Glutamatergic neuron (in vitro differentiated cells): ENCODE results near the gene LRRC19. TPM values are rescaled to one million over a fixed set of nuclear protein-coding genes. Genes with fewer than 3 reads are reported as not detected.

Experiments used
- DNase-seq: peaks from one replicate; pipeline ENCODE4 v3.0.0; 2022
- H3K27ac Mint-ChIP-seq: one replicate; pipeline ENCODE4 v1.8.0; 2020; ENCODE audit warnings: mild to moderate bottlenecking, mixed read lengths, inconsistent platforms; ENCODE audit not compliant: unreplicated experiment
- H3K27me3 Mint-ChIP-seq: one replicate; pipeline ENCODE4 v1.8.0; 2020; ENCODE audit warnings: mild to moderate bottlenecking, moderate library complexity, mixed read lengths, inconsistent platforms; ENCODE audit not compliant: unreplicated experiment
- H3K36me3 Mint-ChIP-seq: one replicate; pipeline ENCODE4 v1.8.0; 2020; ENCODE audit warnings: mild to moderate bottlenecking, mixed read lengths, inconsistent platforms; ENCODE audit not compliant: unreplicated experiment
- H3K4me1 Mint-ChIP-seq: one replicate; pipeline ENCODE4 v1.8.0; 2020; ENCODE audit warnings: mild to moderate bottlenecking, low read depth, mixed read lengths, inconsistent platforms; ENCODE audit not compliant: unreplicated experiment
- H3K4me3 Mint-ChIP-seq: one replicate; pipeline ENCODE4 v1.8.0; 2020; ENCODE audit warnings: mild to moderate bottlenecking, mixed read lengths, inconsistent platforms; ENCODE audit not compliant: unreplicated experiment
- H3K9me3 Mint-ChIP-seq: one replicate; pipeline ENCODE4 v1.8.0; 2020; ENCODE audit warnings: mild to moderate bottlenecking, moderate library complexity, mixed read lengths, inconsistent platforms; ENCODE audit not compliant: unreplicated experiment
- total RNA-seq: library from RNA; stranded (reverse); fragmentation: NEBNext Ultra II Directional; extraction: Animal tissue kit (Norgen Biotek cat#: 25700); gene quantifications from one replicate; pipeline ENCODE4 v1.2.1, GENCODE V29; 2021; ENCODE audit not compliant: unreplicated experiment
- TF ChIP-seq, protein P1 (sequence below): fragments of 200-600 bp; sonication (generic); IDR thresholded peaks from one replicate; pipeline ENCODE4 v1.5.0; 2021; ENCODE audit not compliant: partially characterized antibody, unreplicated experiment

The LRRC19 gene
- total RNA-seq, 1 donor from 2014 or later = not detected

DNA sequence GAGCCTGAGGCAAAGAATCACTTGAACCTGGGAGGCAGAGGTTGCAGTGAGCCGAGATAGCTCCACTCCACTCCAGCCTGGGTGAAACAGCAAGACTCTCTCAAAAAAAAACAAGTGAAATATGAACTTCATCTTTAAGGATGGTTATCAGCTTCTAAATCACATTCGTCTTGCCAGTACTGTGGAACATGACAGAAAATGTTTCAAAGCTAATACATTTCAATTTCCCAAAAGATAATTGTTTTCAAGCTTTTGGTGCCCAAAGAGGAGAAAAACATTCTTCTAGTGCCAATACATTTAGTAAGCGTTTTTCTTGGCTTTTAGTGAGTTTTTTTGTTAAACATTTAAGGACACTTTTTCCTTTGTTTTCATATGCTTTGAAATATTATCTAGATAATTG, 53.7 kb downstream of the LRRC19 start:
- TF ChIP-seq, protein P1, sequence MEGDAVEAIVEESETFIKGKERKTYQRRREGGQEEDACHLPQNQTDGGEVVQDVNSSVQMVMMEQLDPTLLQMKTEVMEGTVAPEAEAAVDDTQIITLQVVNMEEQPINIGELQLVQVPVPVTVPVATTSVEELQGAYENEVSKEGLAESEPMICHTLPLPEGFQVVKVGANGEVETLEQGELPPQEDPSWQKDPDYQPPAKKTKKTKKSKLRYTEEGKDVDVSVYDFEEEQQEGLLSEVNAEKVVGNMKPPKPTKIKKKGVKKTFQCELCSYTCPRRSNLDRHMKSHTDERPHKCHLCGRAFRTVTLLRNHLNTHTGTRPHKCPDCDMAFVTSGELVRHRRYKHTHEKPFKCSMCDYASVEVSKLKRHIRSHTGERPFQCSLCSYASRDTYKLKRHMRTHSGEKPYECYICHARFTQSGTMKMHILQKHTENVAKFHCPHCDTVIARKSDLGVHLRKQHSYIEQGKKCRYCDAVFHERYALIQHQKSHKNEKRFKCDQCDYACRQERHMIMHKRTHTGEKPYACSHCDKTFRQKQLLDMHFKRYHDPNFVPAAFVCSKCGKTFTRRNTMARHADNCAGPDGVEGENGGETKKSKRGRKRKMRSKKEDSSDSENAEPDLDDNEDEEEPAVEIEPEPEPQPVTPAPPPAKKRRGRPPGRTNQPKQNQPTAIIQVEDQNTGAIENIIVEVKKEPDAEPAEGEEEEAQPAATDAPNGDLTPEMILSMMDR = no peak
- DNase-seq = no peak

DNA sequence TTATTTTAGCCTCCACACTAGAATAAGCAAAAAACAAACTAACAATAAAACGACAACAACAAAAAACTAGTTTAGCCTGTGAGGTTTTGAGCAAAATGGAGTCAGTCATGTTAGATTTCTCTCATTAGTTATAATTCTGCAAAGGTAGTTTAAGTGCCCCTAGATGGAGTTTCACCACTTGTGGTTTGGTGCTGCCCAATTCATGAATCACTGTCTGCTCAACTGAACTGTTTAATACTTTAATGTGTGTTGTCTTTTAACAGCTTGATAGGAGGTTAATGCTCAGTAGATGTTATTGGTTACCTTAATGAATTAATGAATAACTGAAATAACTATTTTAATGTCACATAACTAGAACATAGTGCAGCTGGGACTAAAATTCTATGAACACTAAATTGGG, 55.0 kb downstream of the LRRC19 start:
- DNase-seq = no peak
- H3K4me3 Mint-ChIP-seq = no peak overlapping the region
- peaks cover 10% of the 10 kb centered on the region for H3K9me3 Mint-ChIP-seq
- H3K27ac Mint-ChIP-seq = no peak overlapping the region
- TF ChIP-seq, protein P1 = no peak
- no peaks in the 10 kb centered on the region for H3K36me3 Mint-ChIP-seq
- H3K4me1 Mint-ChIP-seq = peaks cover 10% of the 10 kb centered on the region
- H3K27me3 Mint-ChIP-seq = peaks cover 1% of the 10 kb centered on the region

More for the DNA sequence above, 53.7 kb downstream of the LRRC19 start:
- H3K36me3 Mint-ChIP-seq = no peaks in the 10 kb centered on the region
- H3K9me3 Mint-ChIP-seq = peaks cover 6% of the 10 kb centered on the region
- H3K27ac Mint-ChIP-seq = no peak overlapping the region
- no peaks in the 10 kb centered on the region for H3K27me3 Mint-ChIP-seq
- H3K4me1 Mint-ChIP-seq = peaks cover 9% of the 10 kb centered on the region
- no peak overlapping the region for H3K4me3 Mint-ChIP-seq

DNA sequence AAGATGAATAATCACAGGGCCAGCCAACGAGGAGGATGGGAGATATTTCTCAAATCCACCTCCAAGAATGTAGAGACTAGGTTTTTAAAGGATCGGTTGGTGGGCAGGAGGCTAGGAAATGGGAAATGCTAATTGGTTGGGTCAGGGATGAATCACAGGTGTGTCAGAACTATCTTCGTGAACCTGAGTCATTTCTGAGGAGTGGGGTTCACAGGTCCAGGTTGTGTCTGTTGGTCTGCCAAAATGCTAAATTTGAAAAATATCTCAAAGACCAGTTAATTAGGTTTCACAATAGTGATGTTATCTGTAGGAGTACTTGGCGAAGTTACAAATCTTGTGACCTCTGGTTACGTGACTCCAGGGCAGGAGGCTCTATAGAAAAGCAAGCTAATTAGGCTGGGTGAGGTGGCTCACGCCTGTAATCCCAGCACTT, 55.8 kb downstream of the LRRC19 start:
- DNase-seq = no peak
- H3K4me3 Mint-ChIP-seq = no peak overlapping the region
- no peaks in the 10 kb centered on the region for H3K36me3 Mint-ChIP-seq
- peaks cover 1% of the 10 kb centered on the region for H3K27me3 Mint-ChIP-seq
- no peak overlapping the region for H3K27ac Mint-ChIP-seq
- peaks cover 10% of the 10 kb centered on the region for H3K9me3 Mint-ChIP-seq
- TF ChIP-seq, protein P1 = no peak
- peaks cover 8% of the 10 kb centered on the region for H3K4me1 Mint-ChIP-seq

DNA sequence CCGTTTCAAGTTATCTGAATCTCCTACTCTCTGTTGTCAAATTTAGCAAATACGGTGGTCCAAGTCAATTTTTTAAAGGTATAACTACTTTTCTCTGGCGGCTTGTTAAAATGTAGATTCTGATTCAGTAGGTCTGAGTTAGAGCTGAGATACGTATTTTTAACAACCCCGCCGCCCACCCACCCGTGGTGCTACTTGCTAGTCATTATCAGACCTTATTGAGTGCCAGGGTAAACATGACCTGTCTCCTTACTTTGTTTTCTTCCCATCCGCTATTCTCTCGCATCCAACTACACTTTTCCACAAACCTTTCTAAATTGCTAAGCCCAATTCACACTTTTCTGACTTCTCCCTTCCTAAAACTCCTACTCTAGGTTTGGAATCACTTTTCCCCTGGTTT, 57.7 kb downstream of the LRRC19 start:
- Mint-ChIP-seq H3K4me3 (peak overlapping the region; percentile 90), H3K27ac (peak overlapping the region; percentile 99), H3K9me3 (peaks cover 10% of the 10 kb centered on the region), H3K36me3 (no peaks in the 10 kb centered on the region), H3K4me1 (peaks cover 11% of the 10 kb centered on the region), H3K27me3 (peaks cover 1% of the 10 kb centered on the region)
- no peak for DNase-seq
- TF ChIP-seq, protein P1 = no peak

DNA sequence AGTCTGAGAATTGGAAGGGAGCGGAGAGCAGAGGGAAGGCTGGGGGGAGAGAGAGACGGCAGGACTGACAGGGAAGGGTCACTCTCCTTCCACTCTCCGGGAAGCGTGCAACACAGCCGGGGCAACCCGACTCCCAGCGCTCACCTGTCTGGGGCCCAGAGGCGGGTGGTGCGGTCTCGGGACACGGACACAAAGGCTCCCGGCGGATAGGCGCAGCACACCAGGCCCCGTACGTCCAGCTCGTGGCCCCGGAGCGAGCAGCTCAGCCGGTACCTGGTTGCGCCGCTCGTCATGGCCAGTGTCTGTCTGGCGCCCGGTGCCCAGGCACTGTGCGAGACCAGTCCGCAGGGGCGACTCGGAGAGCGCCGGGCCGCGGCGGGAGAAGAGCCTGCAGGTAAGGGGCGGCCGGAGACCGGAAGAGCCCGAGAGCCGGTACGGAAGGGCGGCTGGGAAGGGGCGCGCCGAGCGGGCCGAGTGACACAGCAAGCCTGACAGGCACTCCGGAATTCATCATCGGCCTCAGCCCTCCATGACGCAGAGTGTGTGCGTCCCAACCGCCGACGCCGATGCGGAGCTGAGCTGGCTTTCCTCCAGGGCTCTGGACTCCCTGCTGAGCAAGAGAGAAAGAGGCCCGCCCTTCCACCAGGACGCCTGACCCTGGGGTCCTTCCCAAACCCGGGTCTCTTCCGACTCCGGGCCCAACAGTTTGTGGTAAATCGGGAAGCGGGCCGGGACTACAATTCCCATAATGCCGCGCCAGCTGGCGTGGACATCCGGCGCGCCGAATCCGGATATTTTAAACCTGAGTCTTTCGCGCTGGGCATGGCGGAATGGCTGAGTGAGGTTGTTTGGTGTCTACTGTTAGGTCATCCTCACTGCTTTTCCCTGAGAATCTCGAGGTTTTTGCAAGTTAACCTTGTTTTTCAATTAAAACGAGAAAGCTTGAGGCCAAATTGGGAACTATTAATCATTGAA, 58.4 kb downstream of the LRRC19 start, which contains the start of gene PLAA:
PLAA (minus strand) TSS at position 490 of the 975 bp plus-strand sequence; CDS start at position 293, 197 bp downstream.
- H3K9me3 Mint-ChIP-seq = peaks cover 10% of the 10 kb centered on the region
- H3K4me1 Mint-ChIP-seq = peaks cover 11% of the 10 kb centered on the region
- peak within 1 kb of the TSS; percentile 90 for H3K4me3 Mint-ChIP-seq
- H3K27ac Mint-ChIP-seq = peak within 1 kb of the TSS; percentile 99
- TF ChIP-seq, protein P1 = no peak
- peaks cover 1% of the 10 kb centered on the region for H3K27me3 Mint-ChIP-seq
- no peaks in the 10 kb centered on the region for H3K36me3 Mint-ChIP-seq
- DNase-seq = peak; percentile 86
